Nucleus accumbens (tissue), 56 donors: Measurements from ENCODE around the gene IGFLR1.
"Not testable (repeated sequence)": the region's sequence is repeated elsewhere in the genome, so short reads cannot be mapped to it uniquely, and the experiment has no call there.

Experiments used
- DNase-seq, 56 donors: peaks; one replicate each; lab custom pipeline; 2025; lab: John Stamatoyannopoulos, UW

The IGFLR1 gene

GRCh38 chr19:35727956-35728706 is 14.1 kb downstream of the IGFLR1 start:
- DNase-seq = no peak

DNA sequence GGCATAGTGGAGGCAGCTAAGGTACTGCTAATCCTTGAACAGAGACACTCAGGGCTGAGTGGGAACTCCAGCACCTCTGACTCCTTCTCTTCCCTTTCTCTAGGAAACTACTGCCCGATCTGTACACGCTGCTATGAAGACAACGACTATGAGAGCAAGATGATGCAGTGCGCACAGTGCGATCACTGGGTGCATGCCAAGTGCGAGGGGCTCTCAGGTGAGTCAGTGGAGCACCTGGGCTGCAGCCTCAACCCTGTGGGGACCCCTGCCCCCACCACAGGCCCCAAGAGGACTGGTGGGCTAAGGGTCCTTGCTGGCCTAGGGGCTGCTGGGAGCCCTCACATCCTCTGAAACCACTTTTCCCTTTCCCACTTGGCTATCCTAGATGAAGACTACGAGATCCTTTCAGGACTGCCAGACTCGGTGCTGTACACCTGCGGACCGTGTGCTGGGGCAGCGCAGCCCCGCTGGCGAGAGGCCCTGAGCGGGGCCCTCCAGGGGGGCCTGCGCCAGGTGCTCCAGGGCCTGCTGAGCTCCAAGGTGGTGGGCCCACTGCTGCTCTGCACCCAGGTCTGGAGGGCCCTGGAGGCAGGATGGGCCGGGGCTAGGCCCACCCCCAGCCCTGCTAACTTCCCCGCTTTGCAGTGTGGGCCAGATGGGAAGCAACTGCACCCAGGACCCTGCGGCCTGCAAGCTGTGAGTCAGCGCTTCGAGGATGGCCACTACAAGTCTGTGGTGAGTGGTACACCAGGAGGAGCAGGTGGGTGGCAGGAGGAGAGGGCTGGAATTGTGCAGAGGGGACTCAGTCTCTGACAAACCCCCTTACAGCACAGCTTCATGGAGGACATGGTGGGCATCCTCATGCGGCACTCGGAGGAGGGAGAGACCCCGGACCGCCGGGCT is 14.9 kb downstream of the IGFLR1 start:
- DNase-seq = no peak

DNA sequence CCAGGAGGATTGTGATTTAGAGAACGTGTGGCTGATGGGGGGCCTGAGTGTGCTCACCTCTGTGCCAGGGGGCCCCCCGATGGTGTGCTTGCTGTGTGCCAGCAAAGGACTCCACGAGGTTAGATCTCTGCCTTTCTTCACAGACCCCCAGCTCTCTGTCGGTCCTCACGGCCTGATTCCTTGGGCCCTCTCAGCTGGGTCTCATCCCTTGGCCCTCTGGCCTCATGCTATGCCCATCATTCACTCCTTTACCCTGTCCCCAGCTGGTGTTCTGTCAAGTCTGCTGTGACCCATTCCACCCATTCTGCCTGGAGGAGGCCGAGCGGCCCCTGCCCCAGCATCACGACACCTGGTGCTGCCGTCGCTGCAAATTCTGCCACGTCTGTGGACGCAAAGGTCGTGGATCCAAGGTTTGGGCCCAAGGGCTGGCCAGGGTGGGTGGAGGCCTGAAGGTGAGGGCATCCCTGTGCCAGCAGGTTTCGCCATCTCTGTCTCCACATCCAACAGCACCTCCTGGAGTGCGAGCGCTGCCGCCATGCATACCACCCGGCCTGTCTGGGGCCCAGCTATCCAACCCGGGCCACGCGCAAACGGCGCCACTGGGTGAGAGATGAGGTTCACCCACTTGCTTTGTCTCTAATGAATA is 16.9 kb downstream of the IGFLR1 start:
- DNase-seq = no peak

GRCh38 chr19:35724560-35724959 is 17.7 kb downstream of the IGFLR1 start:
- no peak for DNase-seq

DNA sequence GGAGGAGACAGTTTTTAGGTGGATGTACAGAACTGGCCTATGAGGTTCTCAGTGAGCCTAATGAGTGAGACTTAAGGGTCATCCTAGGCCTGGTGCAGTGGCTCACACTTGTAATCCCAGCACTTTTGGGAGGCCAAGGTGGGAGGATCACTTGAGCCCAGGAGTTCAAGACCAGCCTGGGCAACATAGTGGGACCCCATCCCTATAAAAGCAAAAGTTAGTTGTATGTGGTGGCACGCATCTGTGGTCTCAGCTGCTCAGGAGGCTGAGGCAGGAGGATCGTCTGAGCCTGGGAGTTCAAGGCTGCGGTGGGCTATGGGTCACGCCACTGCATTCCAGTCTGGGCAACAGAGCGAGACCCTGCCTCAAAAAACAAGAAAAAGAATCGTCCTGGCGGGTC is 18.1 kb downstream of the IGFLR1 start:
- not testable (repeated sequence) for DNase-seq

- DNase-seq = no peak
Observed at GRCh38 chr19:35723671-35724070, 18.6 kb downstream of the IGFLR1 start.

DNA sequence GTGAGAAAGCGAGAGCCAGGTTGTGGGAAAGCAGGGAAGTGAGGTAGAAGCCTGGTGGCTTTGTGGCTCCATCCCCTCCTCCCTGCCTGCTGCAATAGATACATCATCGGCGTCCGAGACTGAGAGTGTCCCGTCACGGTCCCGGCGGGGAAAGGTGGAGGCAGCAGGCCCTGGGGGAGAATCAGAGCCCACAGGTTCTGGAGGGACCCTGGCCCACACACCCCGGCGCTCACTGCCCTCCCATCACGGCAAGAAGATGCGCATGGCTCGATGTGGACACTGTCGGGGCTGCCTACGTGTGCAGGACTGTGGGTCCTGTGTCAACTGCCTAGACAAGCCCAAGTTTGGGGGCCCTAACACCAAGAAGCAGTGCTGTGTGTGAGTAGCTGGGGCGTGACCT is 19.4 kb downstream of the IGFLR1 start:
- DNase-seq = no peak

DNA sequence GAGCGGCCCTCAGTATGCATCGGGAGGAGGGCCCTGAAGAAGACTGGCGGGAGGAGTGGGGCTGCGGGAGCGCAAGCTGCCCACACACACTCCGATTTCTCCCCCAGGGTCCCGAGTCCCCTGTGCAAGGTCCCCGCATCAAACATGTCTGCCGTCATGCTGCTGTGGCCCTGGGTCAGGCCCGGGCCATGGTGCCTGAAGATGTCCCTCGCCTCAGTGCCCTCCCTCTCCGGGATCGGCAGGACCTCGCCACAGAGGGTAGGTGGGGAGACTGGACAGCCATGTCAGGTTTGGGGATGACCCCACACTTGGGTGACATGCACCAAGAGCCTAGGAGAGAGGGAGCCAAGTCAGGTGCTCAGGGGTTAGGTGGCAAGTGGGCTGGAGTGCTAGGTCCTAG is 19.8 kb downstream of the IGFLR1 start:
- DNase-seq = no peak

DNA sequence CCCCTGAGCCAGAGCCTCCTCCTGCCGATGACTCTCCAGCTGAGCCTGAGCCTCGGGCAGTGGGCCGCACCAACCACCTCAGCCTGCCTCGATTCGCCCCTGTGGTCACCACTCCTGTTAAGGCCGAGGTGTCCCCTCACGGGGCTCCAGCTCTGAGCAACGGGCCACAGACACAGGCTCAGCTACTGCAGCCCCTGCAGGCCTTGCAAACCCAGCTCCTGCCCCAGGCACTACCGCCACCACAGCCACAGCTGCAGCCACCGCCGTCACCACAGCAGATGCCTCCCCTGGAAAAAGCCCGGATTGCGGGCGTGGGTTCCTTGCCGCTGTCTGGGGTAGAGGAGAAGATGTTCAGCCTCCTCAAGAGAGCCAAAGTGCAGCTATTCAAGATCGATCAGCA is 20.9 kb downstream of the IGFLR1 start:
- DNase-seq = no peak

- no peak for DNase-seq
Observed at GRCh38 chr19:35720648-35721047, 21.6 kb downstream of the IGFLR1 start.

- DNase-seq = no peak
Observed at GRCh38 chr19:35720163-35720524, 22.1 kb downstream of the IGFLR1 start.

- no peak for DNase-seq
Observed at GRCh38 chr19:35719402-35720162, 22.7 kb downstream of the IGFLR1 start.

DNA sequence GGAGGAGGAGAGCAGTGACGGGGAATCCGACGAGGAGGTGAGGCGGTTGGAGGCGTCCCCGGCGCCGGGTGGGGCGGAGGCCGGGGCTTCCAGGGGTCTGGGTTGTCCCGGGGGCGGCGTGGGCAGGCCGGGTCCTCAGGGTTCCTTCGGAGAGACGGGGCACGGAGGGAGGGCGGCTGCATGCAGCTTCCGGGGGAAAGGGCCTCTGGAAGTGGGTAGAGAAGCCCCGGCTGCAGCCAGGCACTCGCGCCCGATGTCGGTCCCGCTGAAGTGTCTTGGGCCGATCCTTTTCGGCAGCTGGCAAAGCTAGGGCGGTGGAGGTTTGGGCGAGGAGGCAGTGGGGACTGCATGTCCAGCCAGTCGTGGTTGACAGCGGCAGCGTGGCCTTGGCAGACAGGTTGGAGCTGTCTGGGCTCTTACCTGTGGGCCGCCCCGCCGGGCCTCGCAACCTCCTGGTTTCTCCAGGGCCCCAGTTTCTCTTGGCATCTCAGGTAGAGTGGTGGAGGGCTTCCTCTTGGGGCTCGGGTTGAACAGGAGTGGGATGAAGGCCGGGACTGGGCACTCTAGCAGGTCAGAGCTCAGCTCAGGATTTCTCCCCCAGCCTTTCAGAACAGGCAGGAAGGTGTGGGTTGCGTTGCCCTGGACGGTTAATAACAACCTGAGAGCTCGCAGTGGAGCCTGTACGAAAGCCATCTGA is 23.8 kb downstream of the IGFLR1 start:
- DNase-seq = peak in 16 of 56 donors; percentile 6 to 47 (median 23)

DNA sequence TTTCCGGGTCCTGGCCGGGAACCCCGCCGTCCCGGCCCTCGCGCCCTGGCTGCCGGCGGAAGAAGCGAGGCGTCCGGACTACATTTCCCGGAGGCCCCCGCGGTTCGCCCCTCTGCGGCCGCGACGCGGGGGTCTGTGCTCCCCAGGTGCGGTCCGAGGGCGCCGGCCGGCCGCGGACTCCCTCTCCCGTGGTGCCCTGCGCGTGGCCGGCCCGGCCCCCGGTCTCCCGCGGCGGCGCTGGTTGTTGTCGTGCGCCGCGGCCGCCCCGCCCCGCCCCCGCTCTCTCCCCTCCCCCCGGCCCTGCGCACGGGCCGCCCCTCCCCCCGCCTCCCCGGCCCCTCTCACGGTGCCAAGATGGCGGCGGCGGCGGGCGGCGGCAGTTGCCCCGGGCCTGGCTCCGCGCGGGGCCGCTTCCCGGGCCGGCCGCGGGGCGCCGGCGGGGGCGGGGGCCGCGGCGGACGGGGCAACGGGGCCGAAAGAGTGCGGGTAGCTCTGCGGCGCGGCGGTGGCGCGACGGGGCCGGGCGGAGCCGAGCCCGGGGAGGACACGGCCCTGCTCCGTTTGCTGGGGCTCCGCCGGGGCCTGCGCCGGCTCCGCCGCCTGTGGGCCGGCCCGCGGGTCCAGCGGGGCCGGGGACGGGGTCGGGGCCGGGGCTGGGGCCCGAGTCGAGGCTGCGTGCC is 24.4 kb downstream of the IGFLR1 start, which contains the start of gene KMT2B:
Gene KMT2B, plus strand, starts transcription at position 339 of the 680 bp plus-strand sequence. Its CDS starts 16 bp downstream, at position 355.
- DNase-seq = peak in 20 of 56 donors; percentile 20 to 96 (median 90)

DNA sequence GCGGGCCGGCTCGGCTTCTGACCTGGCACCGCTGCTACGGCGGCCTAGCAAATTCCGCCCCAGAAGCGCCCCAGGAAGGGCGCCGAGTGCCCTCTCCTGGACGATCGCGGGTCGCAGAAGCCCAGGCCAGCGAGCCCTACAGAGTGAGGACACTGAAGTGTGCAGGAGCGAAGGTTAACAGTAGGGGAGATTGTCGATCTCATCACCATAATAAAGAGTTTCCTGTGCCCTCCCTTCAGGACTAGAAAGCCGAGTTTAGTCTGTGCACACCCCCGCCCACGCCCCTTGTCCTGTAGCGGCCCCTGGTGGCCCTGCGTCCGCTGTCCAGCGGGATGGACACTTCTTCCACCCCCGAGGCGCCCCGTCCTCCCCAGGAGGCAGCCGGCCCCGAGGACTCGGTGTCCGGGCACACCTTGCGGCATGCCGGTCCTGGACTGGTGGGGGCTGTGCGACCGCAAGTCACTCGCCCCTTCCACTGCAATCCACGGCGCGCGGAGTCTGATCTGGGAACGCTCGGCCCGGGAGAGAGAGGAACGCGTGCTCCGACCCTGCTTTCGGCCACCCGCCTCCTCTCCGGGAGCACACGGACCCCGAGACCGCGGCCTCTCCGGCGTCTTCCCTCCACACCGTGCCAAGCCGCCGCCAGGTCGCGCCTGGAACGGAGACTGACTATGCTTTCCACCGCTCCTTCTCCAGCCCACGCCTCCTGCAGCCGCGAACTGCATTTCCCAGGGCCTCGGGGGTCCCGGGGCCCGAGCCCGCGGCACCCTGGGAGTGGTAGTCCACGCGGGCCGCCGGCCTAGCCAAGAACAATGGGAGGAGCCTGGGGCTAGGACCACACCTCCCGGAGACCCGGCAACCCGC is 25.2 kb downstream of the IGFLR1 start:
- peak; percentile 56 to 97 (median 91) for DNase-seq

GRCh38 chr19:35715981-35716800 is 26.1 kb downstream of the IGFLR1 start:
- DNase-seq = peak in 30 of 56 donors; percentile 50 to 91 (median 69)

DNA sequence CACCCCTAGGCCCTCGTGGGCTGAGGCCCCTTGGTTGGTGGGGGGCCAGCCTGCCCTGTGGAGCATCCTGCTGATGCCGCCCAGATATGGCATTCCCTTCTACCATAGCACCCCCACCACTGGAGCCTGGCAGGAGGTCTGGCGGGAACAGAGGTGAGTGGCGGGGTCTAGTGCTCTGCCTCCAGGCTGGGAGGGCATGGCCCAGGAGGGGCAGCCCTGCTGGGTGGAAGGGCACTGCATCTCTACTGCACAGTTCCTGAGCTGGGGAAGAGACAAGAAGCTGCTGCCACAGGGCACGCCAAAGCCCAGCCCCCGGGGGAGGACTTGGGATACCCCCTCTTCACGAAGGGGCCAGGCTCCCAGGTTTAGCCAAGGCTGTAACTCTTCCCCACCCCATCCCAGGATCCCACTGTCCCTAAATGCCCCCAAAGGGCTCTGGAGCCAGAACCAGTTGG is 26.9 kb downstream of the IGFLR1 start:
- no peak for DNase-seq
